GM23338 (cell line): ENCODE results near the gene NTM. TPM values are rescaled to one million over a fixed set of nuclear protein-coding genes. Genes with fewer than 3 reads are reported as not detected.

Source experiments
- ATAC-seq: fragments of 200-7000 bp; cut with Tn5 transposase; 3 replicates; pipeline ENCODE4 v1.9.1; 2020
- DNase-seq: peaks from one replicate; pipeline ENCODE4 v3.0.0-alpha.2; 2015; ENCODE audit warnings: low spot score
- H2AFZ ChIP-seq: fragments of 200-600 bp; sonication (generic); 2 replicates; pipeline ENCODE4 v1.8.0; 2016; ENCODE audit warnings: antibody characterized with exemption, mild to moderate bottlenecking, moderate library complexity
- H3F3A ChIP-seq: fragments of 200-600 bp; sonication (generic); replicated peaks from 2 replicates; pipeline ENCODE4 v1.8.0; 2017; ENCODE audit warnings: antibody characterized with exemption, mixed run types, low read depth
- H3K27ac ChIP-seq: fragments of 200-600 bp; sonication (generic); 2 replicates; pipeline ENCODE4 v1.6.1; 2016; ENCODE audit warnings: low read depth
- H3K27me3 ChIP-seq: fragments of 200-600 bp; sonication (generic); 2 replicates; pipeline ENCODE4 v1.8.0; 2016; ENCODE audit warnings: mild to moderate bottlenecking, mixed run types, moderate library complexity; ENCODE audit not compliant: insufficient read depth
- H3K36me3 ChIP-seq: fragments of 200-600 bp; sonication (generic); 2 replicates; pipeline ENCODE4 v1.8.0; 2016; ENCODE audit warnings: mild to moderate bottlenecking; ENCODE audit not compliant: insufficient read depth
- H3K4me1 ChIP-seq: fragments of 200-600 bp; sonication (generic); 2 replicates; pipeline ENCODE4 v1.8.0; 2016; ENCODE audit warnings: mild to moderate bottlenecking, moderate library complexity; ENCODE audit not compliant: insufficient read depth
- H3K4me2 ChIP-seq: fragments of 200-600 bp; sonication (generic); 2 replicates; pipeline ENCODE4 v1.7.1; 2017; ENCODE audit warnings: mixed run types
- H3K4me3 ChIP-seq: fragments of 200-600 bp; sonication (generic); 2 replicates; pipeline ENCODE4 v1.6.1; 2016; ENCODE audit warnings: mixed run types
- H3K79me2 ChIP-seq: fragments of 200-600 bp; sonication (generic); replicated peaks from 2 replicates; pipeline ENCODE4 v1.8.0; 2017; ENCODE audit warnings: mild to moderate bottlenecking; ENCODE audit not compliant: insufficient read depth
- H3K9me2 ChIP-seq: fragments of 200-600 bp; sonication (generic); 2 replicates; pipeline ENCODE4 v1.8.0; 2017; ENCODE audit not compliant: insufficient read depth
- H4K20me1 ChIP-seq: fragments of 200-600 bp; sonication (generic); replicated peaks from 2 replicates; pipeline ENCODE4 v1.8.0; 2017; ENCODE audit warnings: mild to moderate bottlenecking; ENCODE audit not compliant: insufficient read depth
- H3K27ac Mint-ChIP-seq: 2 replicates; pipeline ENCODE4 v1.8.0; 2020; ENCODE audit warnings: inconsistent platforms, mild to moderate bottlenecking, moderate library complexity, mixed read lengths
- H3K27me3 Mint-ChIP-seq: 3 replicates; pipeline ENCODE4 v1.8.0; 2022; ENCODE audit warnings: low read depth, mild to moderate bottlenecking, moderate library complexity, mixed read lengths, inconsistent platforms; ENCODE audit not compliant: insufficient read depth, poor library complexity
- H3K36me3 Mint-ChIP-seq: 3 replicates; pipeline ENCODE4 v1.8.0; 2021; ENCODE audit warnings: low read depth, mild to moderate bottlenecking, inconsistent platforms, moderate library complexity, mixed read lengths
- H3K4me1 Mint-ChIP-seq: 3 replicates; pipeline ENCODE4 v1.8.0; 2020; ENCODE audit warnings: mild to moderate bottlenecking, inconsistent platforms, mixed read lengths
- H3K4me3 Mint-ChIP-seq: 3 replicates; pipeline ENCODE4 v1.8.0; 2021; ENCODE audit warnings: moderate library complexity, mild to moderate bottlenecking, inconsistent platforms, mixed read lengths
- H3K9me3 Mint-ChIP-seq: 3 replicates; pipeline ENCODE4 v1.8.0; 2020; ENCODE audit warnings: moderate library complexity, mild to moderate bottlenecking, inconsistent platforms, mixed read lengths
- CTCF ChIP-seq, 2 experiments: fragments of 200-600 bp in 1 of 2; sonication (generic) in 1 of 2; conservative IDR thresholded peaks; 2 replicates each; pipeline versions ENCODE4 v1.5.1 to v1.6.1; 2016 to 2017; ENCODE audit warnings: antibody characterized with exemption in 2 of 2, low read depth in 2 of 2, mild to moderate bottlenecking in 2 of 2, moderate library complexity in 1 of 2
- ETS1 ChIP-seq: IDR thresholded peaks from 2 replicates; pipeline ENCODE4 v1.6.1; 2016; ENCODE audit warnings: antibody characterized with exemption
- EZH2 ChIP-seq: fragments of 200-600 bp; sonication (generic); IDR thresholded peaks from one replicate; pipeline ENCODE4 v1.8.0; 2017; ENCODE audit warnings: antibody characterized with exemption, mild to moderate bottlenecking, low read depth; ENCODE audit not compliant: unreplicated experiment
- NANOG ChIP-seq: IDR thresholded peaks from 2 replicates; pipeline ENCODE4 v1.6.1; 2016; ENCODE audit warnings: antibody characterized with exemption, borderline replicate concordance
- ZNF114 ChIP-seq: fragments of 250-450 bp; sonication (Bioruptor Pico); IDR thresholded peaks from 2 replicates; pipeline ENCODE4 v1.5.0; 2020; ENCODE audit warnings: mild to moderate bottlenecking, moderate library complexity
- ZNF331 ChIP-seq: fragments of 250-450 bp; sonication (Bioruptor Pico); IDR thresholded peaks from 2 replicates; pipeline ENCODE4 v1.5.0; 2020; ENCODE audit warnings: low read depth, mild to moderate bottlenecking, moderate library complexity
- polyA plus RNA-seq: library from polyadenylated mRNA; unstranded; fragments of >200 nt; fragmentation: Nextera tagmentation; extraction: Ambion mirVana; gene quantifications from 2 replicates; pipeline ENCODE4 v1.2.1, GENCODE V29; 2016
- total RNA-seq: library from RNA; depleted of rRNA; stranded (reverse); fragments of >200 nt; shearing (Covaris generic); gene quantifications from 2 replicates; pipeline ENCODE4 v1.2.3, GENCODE V29; 2014
- TF ChIP-seq, protein P1 (sequence below): fragments of 250-450 bp; sonication (Bioruptor Pico); IDR thresholded peaks from 2 replicates; pipeline ENCODE4 v1.5.0; 2020; ENCODE audit warnings: mild to moderate bottlenecking, moderate library complexity

NTM gene
- total and polyA plus RNA-seq, 2 experiments from 2014 or later, result 10.6 to 14.6 TPM

DNA sequence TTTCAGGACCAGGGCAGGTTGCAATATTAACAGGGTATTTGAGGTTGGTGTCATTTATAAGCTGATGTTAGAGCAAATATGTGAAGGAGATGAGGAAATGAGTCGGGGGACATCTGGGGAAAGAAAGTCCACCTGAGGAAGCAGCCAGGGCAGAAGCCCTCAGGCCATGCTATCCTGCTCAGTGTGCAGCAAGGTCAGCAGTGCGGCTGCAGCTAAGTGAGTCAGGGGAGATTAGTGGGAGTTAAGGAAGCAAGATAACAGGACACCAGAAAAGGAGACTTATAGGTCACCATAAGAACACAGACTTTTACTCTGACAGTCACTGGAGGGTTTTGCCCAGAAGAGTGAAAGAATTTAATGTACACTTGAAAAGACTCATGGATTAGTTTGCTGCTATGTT lies 468.9 kb downstream of the NTM start (continued):
- TF ChIP-seq, protein P1, sequence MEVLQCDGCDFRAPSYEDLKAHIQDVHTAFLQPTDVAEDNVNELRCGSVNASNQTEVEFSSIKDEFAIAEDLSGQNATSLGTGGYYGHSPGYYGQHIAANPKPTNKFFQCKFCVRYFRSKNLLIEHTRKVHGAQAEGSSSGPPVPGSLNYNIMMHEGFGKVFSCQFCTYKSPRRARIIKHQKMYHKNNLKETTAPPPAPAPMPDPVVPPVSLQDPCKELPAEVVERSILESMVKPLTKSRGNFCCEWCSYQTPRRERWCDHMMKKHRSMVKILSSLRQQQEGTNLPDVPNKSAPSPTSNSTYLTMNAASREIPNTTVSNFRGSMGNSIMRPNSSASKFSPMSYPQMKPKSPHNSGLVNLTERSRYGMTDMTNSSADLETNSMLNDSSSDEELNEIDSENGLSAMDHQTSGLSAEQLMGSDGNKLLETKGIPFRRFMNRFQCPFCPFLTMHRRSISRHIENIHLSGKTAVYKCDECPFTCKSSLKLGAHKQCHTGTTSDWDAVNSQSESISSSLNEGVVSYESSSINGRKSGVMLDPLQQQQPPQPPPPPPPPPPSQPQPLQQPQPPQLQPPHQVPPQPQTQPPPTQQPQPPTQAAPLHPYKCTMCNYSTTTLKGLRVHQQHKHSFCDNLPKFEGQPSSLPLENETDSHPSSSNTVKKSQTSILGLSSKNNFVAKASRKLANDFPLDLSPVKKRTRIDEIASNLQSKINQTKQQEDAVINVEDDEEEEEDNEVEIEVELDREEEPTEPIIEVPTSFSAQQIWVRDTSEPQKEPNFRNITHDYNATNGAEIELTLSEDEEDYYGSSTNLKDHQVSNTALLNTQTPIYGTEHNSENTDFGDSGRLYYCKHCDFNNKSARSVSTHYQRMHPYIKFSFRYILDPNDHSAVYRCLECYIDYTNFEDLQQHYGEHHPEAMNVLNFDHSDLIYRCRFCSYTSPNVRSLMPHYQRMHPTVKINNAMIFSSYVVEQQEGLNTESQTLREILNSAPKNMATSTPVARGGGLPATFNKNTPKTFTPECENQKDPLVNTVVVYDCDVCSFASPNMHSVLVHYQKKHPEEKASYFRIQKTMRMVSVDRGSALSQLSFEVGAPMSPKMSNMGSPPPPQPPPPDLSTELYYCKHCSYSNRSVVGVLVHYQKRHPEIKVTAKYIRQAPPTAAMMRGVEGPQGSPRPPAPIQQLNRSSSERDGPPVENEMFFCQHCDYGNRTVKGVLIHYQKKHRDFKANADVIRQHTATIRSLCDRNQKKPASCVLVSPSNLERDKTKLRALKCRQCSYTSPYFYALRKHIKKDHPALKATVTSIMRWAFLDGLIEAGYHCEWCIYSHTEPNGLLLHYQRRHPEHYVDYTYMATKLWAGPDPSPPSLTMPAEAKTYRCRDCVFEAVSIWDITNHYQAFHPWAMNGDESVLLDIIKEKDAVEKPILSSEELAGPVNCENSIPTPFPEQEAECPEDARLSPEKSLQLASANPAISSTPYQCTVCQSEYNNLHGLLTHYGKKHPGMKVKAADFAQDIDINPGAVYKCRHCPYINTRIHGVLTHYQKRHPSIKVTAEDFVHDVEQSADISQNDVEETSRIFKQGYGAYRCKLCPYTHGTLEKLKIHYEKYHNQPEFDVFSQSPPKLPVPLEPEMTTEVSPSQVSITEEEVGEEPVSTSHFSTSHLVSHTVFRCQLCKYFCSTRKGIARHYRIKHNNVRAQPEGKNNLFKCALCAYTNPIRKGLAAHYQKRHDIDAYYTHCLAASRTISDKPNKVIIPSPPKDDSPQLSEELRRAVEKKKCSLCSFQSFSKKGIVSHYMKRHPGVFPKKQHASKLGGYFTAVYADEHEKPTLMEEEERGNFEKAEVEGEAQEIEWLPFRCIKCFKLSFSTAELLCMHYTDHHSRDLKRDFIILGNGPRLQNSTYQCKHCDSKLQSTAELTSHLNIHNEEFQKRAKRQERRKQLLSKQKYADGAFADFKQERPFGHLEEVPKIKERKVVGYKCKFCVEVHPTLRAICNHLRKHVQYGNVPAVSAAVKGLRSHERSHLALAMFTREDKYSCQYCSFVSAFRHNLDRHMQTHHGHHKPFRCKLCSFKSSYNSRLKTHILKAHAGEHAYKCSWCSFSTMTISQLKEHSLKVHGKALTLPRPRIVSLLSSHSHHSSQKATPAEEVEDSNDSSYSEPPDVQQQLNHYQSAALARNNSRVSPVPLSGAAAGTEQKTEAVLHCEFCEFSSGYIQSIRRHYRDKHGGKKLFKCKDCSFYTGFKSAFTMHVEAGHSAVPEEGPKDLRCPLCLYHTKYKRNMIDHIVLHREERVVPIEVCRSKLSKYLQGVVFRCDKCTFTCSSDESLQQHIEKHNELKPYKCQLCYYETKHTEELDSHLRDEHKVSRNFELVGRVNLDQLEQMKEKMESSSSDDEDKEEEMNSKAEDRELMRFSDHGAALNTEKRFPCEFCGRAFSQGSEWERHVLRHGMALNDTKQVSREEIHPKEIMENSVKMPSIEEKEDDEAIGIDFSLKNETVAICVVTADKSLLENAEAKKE, result no peak
- no peak for TF ChIP-seq EZH2
- no peak for TF ChIP-seq ZNF331
- TF ChIP-seq ETS1, result no peak
- TF ChIP-seq NANOG, result no peak

DNA sequence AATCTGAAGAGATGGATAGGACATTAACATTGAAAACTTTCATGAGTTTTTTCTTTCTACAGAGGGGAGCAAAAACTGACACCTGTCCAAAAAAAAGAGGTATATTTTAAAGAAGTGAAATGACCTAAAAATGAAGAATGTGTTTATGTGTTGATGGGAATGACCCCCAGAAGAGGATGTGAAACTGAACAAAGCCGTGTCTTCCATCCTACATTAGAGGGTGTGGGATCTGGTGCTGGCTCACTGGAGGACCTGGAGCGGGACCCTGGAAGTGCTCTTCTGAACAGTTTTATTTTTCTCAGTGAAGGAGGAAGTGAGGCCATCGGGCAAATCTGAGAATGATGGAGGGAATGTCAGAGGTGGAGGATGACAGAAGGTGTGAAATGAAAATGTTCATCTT lies 470.1 kb downstream of the NTM start:
- H3K27ac Mint-ChIP-seq, result no peak overlapping the region
- no peaks in the 10 kb centered on the region for H3K9me2 ChIP-seq
- TF ChIP-seq CTCF (conservative IDR thresholded peaks at IDR 0.05; ENCODE audit: low read depth in 2 of 2), result no peak
- TF ChIP-seq ZNF114 (CRISPR knock-in tag), result no peak
- TF ChIP-seq, protein P1, result no peak
- no peak for TF ChIP-seq EZH2

More for the DNA sequence above, 470.1 kb downstream of the NTM start:
- Histone ChIP-seq H3K4me1 (peaks cover 19% of the 10 kb centered on the region), H3K4me3 (no peak overlapping the region), H4K20me1 (no peaks in the 10 kb centered on the region), H3K79me2 (no peaks in the 10 kb centered on the region), H3F3A (no peaks in the 10 kb centered on the region), H3K4me2 (no peak overlapping the region), H2AFZ (no peak overlapping the region), H3K36me3 (no peaks in the 10 kb centered on the region), H3K27ac (no peak overlapping the region), H3K27me3 (no peaks in the 10 kb centered on the region)
- DNase-seq, result no peak
- no peak overlapping the region for H3K4me3 Mint-ChIP-seq
- no peaks in the 10 kb centered on the region for H3K9me3 Mint-ChIP-seq
- H3K36me3 Mint-ChIP-seq, result no peaks in the 10 kb centered on the region
- peaks cover 4% of the 10 kb centered on the region for H3K27me3 Mint-ChIP-seq
- H3K4me1 Mint-ChIP-seq, result peaks cover 34% of the 10 kb centered on the region
- ATAC-seq, result no peak
